ENCODE results near the gene AQP9.

Gene AQP9

DNA sequence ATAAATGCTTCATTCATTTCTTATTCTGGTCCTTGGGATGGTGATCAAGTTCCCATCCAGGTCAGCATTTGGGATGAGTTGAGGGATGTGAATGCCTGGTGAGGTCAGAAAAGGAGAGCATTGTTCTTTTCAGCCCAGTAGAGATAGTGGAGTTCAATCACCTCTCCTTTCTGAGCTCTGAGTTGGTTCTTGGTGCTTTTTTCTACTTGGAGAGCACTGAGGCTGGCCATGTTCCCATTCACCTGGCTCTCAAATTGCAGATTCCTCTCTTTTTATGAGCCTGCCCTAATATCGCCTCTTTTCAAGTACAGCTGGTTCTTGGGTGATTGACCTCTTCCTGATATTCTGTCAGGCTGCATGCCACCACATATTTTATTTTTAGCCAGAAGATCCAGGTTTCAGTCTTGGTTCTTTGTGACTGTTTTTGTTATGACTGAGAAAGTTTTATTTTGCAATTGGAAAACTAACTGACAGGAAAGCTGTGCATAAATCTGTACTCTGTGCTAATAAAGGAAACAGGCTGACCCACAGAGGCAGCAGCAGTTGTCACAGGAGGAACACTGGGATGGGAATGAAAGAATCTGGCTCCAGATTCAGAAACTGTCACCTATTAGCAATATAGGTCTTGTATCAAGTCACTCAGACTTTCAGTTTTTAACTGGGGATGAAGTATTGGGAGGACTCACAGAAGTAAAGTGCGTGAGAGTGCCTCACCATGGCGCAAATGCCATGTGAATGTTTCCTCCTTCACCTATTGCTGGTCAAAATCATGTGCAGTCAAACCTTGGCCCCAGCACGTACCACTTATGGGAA, 10.7 kb downstream of the AQP9 start:
- TF ChIP-seq CTCF (IDR thresholded peaks at IDR 0.05): no peak

DNA sequence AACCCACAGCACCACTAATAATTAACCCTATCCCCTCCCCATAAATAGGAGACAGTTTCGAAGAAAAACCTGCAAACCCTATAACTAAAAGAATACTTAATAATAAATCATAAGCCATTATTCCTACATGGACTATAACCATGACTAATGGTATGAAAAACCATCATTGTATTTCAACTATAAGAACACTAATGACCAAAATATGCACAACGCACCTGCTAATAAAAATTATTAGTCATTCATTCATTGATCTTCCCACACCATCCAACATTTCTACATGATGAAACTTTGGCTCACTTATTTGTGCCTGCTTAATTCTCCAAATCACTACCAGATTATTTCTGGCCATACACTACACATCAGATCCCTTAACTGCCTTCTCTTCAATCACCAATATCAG, 16.6 kb downstream of the AQP9 start:
- no peak for TF ChIP-seq CTCF (IDR thresholded peaks at IDR 0.05)

- TF ChIP-seq CTCF (IDR thresholded peaks at IDR 0.05): no peak
These were observed 21.7 kb downstream of the AQP9 start for GRCh38 chr15:58159827-58160386.

- no peak for TF ChIP-seq CTCF (IDR thresholded peaks at IDR 0.05)
These were observed 23.3 kb downstream of the AQP9 start for GRCh38 chr15:58161436-58161930.

GRCh38 chr15:58163985-58164384, 25.8 kb downstream of the AQP9 start:
- TF ChIP-seq CTCF (IDR thresholded peaks at IDR 0.05): no peak

- no peak for TF ChIP-seq CTCF (IDR thresholded peaks at IDR 0.05)
These were observed 26.7 kb downstream of the AQP9 start for GRCh38 chr15:58164926-58165325.

GRCh38 chr15:58165661-58166060, 27.5 kb downstream of the AQP9 start:
- no peak for TF ChIP-seq CTCF (IDR thresholded peaks at IDR 0.05)

Data from LNCAP (cell line).